GM08714 (cell line): ENCODE results near the gene ATF6.
"Not testable (repeated sequence)": the region's sequence is repeated elsewhere in the genome, so short reads cannot be mapped to it uniquely, and the experiment has no call there.

Experiments used
- H3K4me3 ChIP-seq: fragments of 200-500 bp; sonication (Bioruptor generic); 2 replicates; pipeline ENCODE4 v1.5.1; 2014; ENCODE audit warnings: mild to moderate bottlenecking, low read length, inconsistent platforms
- ZNF274 ChIP-seq: IDR thresholded peaks from 2 replicates; pipeline ENCODE4 v1.6.1; 2012; ENCODE audit warnings: mild to moderate bottlenecking, low read depth, low read length

Gene ATF6

DNA sequence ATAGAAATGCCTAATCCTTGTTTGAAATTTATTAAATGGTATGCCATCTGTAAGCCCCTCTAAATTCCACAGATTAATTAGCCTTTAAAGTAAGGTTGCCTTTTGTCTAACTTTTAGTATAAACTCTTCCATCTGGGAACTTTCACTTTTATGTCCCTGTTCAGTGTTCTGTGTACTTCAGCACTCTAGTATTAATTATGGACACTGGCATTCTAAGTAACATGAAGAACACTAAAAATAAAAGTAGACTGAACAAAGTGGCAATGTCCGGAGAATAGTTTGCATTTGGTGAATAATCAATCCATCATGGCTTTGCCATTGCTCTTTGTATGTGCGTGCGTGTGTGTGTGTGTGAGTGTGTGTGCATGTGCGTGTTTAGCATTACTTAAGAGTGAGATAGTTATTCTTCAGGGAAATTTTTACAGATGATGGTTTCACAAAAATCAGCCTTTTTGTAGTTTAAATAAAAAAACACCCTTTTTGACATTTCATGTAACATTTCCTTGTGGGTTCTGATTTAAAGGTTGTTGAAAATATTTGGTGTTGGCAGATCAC lies 51.1 kb downstream of the ATF6 start:
- H3K4me3 ChIP-seq: no peak overlapping the region
- TF ChIP-seq ZNF274: no peak

DNA sequence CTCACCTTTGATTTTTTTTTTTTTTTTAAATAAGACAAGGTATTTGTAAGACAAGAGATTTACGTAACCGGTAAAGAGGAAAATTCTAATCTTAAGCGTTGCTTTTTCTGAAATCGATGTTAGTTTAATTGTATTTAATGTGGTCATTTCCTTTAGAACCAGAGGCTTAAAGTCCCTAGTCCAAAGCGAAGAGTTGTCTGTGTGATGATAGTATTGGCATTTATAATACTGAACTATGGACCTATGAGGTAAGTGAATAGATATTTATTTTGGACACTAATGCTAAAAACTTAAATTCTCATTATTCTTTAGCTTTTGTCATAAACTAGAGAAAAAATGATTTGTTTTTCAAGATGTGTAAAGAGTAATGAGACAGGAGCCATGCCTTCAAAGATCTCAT lies 54.8 kb downstream of the ATF6 start:
- H3K4me3 ChIP-seq: no peak overlapping the region
- no peak for TF ChIP-seq ZNF274

DNA sequence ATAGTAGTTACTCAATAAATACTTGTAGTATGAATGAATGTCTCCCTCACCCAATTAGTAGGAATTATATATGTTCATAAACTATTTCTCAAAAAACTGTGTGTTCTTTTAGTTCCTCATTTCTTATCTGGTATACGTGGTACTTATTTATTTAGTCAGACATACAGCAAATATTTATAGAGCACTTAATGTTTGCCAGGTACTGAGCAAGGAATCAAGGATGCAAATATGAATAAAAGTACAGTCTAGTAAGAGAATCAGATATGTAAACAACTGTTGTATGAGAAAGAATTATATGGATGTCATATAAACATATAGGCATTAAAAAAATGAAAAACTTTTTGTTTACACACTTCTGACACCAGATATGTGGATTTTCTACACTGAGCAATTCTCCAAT lies 58.5 kb downstream of the ATF6 start:
- TF ChIP-seq ZNF274: no peak
- no peak overlapping the region for H3K4me3 ChIP-seq

DNA sequence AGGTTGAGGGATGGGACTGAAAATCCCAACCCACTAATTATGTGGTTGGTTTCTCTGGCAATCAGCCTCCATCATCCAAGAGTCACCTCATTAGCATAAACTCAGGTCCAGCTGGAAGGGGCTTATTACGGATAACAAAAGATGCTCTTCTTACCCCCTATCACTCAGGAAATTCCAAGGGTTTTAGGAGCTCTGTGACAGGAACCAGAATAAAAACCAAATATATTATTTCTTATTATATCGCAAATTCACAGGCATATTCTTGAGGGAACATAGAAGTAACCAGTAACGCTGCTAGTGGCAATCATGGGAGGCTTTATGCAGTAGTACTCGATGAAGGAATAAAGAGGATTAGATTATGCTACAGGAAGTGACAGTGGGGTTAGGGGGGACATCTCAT lies 59.7 kb downstream of the ATF6 start:
- no peak for TF ChIP-seq ZNF274
- no peak overlapping the region for H3K4me3 ChIP-seq

DNA sequence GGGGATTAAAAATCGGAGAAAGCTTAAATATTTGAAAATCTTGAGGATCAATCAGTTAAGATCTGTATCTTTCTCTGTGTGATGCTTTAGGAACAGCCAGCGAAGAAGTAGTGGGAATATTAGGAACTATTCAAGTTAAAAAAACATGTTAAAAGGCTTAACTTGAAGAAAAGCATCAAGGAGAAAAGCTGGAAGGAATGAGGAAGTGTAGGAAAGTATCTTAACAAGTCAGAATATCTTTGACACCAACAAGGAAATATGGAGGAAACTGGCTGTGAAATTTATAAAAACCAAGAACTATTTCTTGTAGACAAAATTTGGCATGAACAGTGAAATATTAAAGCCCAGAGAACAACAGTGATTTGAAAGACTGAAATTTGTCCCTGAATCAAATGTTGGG lies 60.4 kb downstream of the ATF6 start:
- TF ChIP-seq ZNF274: no peak
- H3K4me3 ChIP-seq: no peak overlapping the region

DNA sequence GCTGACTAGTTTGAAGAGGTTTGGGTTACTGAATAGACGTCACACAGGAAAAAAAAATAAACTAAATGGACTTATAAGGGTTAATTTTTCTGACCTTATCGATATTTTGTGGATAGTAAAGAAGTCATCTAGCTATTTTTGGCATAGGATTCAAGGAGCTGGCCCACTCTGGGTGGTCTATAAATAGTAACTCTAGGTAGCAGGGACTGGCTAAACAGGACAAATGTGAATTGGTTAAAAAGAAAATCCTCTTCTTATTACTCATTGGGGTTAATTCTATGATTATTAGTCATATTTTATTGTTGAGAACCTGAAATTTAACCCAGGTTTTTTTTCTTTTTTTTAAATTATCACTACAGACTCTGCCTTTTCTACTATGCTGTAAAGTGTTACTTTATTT lies 61.7 kb downstream of the ATF6 start:
- no peak overlapping the region for H3K4me3 ChIP-seq
- no peak for TF ChIP-seq ZNF274

DNA sequence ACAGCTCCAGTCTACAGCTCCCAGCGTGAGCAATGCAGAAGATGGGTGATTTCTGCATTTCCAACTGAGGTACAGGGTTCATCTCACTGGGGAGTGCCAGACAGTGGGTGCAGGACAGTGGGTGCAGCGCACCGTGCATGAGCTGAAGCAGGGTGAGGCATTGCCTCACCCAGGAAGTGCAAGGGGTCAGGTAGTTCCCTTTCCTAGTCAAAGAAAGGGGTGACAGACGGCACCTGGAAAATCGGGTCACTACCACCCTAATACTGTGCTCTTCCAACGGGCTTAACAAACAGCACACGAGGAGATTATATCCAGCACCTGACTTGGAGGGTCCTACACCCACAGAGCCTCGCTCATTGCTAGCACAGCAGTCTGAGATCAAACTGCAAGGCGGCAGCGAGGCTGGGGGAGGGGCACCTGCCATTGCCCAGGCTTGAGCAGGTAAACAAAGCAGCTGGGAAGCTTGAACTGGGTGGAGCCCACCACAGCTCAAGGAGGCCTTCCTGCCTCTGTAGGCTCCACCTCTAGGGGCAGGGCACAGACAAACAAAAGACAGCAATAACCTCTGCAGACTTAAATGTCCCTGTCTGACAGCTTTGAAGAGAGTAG lies 66.3 kb downstream of the ATF6 start:
- not testable (repeated sequence) for H3K4me3 ChIP-seq

DNA sequence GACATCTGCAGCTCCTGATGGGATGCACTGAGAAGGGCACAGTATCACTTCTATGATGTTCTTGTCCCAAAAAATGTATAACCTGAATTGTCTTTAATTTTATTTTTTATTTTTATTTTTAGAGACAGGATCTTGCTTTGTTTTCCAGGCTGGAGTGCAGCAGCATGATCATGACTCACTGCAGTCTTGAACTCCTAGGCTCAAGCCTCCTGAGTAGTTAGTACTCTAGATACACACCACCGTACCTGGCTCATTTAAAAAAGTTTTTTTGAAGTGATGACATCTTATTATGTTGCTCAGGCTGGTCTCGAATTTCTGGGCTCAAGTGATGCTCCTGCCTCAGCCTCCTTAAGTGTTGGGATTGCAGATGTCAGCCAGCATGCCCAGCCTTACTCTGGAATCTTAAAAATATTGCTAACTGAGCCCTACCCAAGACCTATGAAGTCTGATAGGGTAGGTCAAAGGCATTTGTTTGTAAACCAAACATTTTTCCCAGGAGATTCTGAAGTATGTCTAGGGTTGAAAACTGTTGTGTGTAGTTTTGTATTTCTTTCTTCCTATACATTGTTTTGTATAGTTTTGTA lies 68.9 kb downstream of the ATF6 start:
- TF ChIP-seq ZNF274: no peak
- H3K4me3 ChIP-seq: no peak overlapping the region

DNA sequence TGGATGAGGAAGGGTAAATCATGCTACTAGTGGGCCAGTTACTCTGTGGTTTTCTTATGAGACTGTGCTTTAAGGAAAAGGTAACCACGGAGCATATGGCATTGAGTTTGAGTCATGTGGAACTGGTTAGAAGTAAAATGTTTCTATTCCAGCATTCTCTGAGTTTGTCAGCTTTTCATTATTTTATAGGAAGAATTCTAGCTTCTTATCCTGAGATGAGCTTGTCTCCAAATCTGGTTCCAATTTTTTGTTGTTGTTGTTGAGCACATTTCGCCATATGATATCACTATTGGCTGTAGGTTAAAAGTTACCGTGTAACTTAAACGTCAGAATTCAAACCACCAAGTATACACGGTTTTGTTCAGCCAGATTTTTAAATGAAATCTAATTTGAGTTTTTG lies 69.9 kb downstream of the ATF6 start:
- no peak for TF ChIP-seq ZNF274
- no peak overlapping the region for H3K4me3 ChIP-seq

DNA sequence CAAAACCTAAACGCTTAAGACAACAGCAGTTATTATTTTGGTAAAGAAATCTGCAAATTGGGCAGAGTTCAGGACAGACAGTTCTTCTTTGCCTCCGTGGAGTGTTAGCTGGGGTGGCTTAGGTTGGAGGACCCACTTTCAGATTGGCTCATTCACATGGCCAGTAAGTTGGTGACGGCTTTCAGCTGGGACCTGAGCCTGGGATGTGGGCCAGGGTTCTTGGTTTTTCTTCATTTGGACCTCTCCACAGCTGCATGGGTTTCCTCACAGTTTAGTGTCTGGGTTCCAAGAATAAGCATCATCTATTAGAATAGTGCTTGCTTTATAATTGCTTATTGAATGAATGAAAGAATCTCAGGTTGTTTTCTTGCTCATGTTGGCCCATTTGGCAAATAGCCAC lies 72.2 kb downstream of the ATF6 start:
- H3K4me3 ChIP-seq: no peak overlapping the region
- TF ChIP-seq ZNF274: no peak

DNA sequence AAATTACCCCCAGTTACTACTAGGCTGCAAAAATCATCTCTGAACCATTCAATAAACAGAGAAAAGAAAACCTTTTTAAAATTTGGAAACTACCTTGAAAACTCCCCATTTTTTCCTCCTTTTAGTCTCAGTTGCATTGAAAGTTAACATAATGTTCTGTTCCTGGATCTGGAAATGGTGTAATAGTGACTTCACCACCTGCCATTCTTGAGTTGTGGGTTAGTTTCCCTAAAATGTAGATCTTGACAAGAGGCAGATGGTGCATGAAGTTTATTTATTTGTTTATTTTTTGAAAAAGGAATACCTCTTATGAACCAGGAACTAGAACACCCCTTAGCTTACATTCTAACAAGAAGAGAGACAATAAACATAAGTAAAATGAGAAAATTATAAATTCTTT lies 72.8 kb downstream of the ATF6 start:
- no peak for TF ChIP-seq ZNF274
- H3K4me3 ChIP-seq: no peak overlapping the region

DNA sequence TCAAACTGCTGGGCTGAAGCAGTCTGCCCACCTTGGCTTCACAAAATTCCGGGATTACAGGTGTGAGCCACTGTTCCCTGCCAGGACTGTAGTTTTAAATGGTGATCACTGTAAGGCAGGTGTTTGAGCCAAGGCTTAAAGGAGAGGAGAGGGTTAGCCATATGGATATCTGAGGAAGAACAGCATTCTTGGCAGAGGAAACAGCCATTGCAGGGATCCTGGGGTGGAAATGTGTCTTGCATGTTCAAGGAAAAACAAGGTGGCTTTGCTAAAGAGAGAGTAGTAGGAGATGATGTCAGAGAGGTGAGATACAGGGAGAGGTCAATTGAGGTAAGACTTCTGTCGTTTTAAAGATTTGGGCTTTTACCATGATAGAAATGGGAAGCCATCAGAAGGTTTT lies 73.5 kb downstream of the ATF6 start:
- no peak overlapping the region for H3K4me3 ChIP-seq
- no peak for TF ChIP-seq ZNF274

DNA sequence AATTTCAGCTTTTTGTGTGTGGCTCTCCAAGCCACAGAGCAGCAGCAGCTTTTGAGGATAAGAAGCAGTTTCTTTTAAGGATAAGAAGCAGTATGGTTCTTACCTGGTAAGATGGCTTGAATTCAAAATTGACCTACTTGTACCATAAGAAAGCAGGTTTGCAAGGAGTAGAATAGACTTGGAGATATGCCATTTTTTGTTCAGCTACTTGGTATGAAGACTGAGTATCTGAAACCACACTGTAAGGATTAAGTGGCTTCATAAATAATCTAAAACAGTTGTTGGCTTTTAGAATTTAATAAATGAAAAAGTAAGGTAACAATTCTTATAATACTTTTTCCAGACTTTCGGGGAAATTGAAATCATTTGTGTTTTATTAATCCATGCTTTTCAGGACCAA lies 74.2 kb downstream of the ATF6 start:
- TF ChIP-seq ZNF274: no peak
- H3K4me3 ChIP-seq: no peak overlapping the region

DNA sequence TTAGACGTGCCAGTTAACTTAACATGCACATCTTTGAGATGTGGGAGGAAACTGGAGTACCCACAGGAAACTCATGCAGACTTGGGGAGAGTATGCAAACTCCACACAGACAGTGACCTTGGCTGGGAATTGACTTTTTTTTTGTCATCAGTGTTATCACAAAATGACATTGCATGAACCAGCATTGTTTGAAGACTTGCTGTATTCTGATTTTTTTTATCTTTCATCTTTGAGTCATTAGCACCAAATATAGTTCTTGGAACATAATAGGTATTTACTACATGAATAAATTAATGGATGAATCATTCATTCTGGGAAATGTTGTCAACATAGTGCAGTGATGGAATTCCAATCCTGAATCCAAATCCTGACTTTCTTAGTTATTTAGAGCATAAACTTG lies 77.0 kb downstream of the ATF6 start:
- no peak overlapping the region for H3K4me3 ChIP-seq
- no peak for TF ChIP-seq ZNF274

DNA sequence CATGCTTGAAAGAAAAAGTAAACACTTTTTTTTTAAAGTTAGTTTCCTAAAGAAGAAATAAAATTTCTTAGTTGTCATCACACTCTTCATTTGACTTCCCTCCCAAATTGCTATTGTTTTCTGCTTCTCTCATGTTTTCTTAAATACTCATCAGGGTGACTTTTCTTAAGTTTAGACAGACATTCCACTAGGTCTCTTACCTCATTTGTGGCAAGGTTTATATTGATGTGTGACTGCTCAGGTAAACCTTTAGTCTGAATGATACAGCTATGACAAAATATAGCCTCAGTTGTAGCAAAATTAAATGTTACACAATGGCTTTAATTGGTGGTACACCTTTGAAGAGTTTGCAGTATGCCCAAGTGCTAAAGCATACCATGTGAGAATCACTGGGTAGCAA lies 78.6 kb downstream of the ATF6 start:
- TF ChIP-seq ZNF274: no peak
- no peak overlapping the region for H3K4me3 ChIP-seq

DNA sequence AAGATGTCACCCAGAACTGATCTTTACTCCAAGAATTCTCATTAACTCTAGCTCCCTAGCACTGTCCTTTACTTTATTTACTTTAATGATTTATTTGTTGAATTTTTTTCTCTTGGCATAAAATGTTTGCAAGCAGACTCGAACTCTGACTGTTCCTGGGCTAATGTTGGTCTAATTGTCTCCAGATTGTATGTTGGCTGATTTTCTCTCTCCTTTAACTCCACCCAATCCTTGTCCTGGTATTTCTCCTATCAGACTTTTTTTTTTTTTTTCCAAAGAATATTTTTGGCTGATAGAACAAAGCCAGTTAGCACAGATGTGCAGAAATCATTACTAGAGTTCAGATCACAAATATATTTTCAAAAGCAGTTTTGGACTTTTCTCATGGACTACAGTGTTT lies 82.6 kb downstream of the ATF6 start:
- TF ChIP-seq ZNF274: no peak
- no peak overlapping the region for H3K4me3 ChIP-seq
